NCI-H2227 (cell line): ENCODE data around the gene GOLPH3L.
"Not testable (repeated sequence)": the region's sequence is repeated elsewhere in the genome, so short reads cannot be mapped to it uniquely, and the experiment has no call there.

ENCODE experiments used
- DNase-seq: peaks from one replicate; lab custom pipeline; 2025; ENCODE audit not compliant: unreplicated experiment; lab: John Stamatoyannopoulos, UW

The GOLPH3L gene

GRCh38 chr1:150660584-150660983 lies 36.4 kb downstream of the GOLPH3L start:
- DNase-seq: no peak

- not testable (repeated sequence) for DNase-seq
Observed at GRCh38 chr1:150657064-150657463, 39.9 kb downstream of the GOLPH3L start.

GRCh38 chr1:150654635-150655034 lies 42.3 kb downstream of the GOLPH3L start:
- not testable (repeated sequence) for DNase-seq

- DNase-seq: no peak
Observed at GRCh38 chr1:150650193-150650592, 46.8 kb downstream of the GOLPH3L start.

- DNase-seq: no peak
Observed at GRCh38 chr1:150649441-150650075, 47.4 kb downstream of the GOLPH3L start.

GRCh38 chr1:150642296-150642695 lies 54.7 kb downstream of the GOLPH3L start:
- no peak for DNase-seq

GRCh38 chr1:150641126-150641815 lies 55.7 kb downstream of the GOLPH3L start:
- DNase-seq: not testable (repeated sequence)

- not testable (repeated sequence) for DNase-seq
Observed at GRCh38 chr1:150638430-150638829, 58.5 kb downstream of the GOLPH3L start.

GRCh38 chr1:150634839-150635622 lies 61.9 kb downstream of the GOLPH3L start:
- DNase-seq: not testable (repeated sequence)

- peak; percentile 99 for DNase-seq
Observed at GRCh38 chr1:150629115-150629928, 67.6 kb downstream of the GOLPH3L start, which contains the start of gene ENSA. Gene ENSA (minus strand): TSS chr1:150629612. CDS start chr1:150629470, 142 bp downstream.

GRCh38 chr1:150628766-150629114 lies 68.2 kb downstream of the GOLPH3L start:
- no peak for DNase-seq

GRCh38 chr1:150627826-150628410 lies 69.0 kb downstream of the GOLPH3L start:
- no peak for DNase-seq

- no peak for DNase-seq
Observed at GRCh38 chr1:150626150-150626549, 70.8 kb downstream of the GOLPH3L start.

- not testable (repeated sequence) for DNase-seq
Observed at GRCh38 chr1:150624546-150624945, 72.4 kb downstream of the GOLPH3L start.

GRCh38 chr1:150624134-150624533 lies 72.8 kb downstream of the GOLPH3L start:
- not testable (repeated sequence) for DNase-seq

- no peak for DNase-seq
Observed at GRCh38 chr1:150622303-150622975, 74.5 kb downstream of the GOLPH3L start.

GRCh38 chr1:150621497-150622302 lies 75.3 kb downstream of the GOLPH3L start:
- DNase-seq: peak; percentile 56

- no peak for DNase-seq
Observed at GRCh38 chr1:150620919-150621318, 76.0 kb downstream of the GOLPH3L start.
